Trophoblast cell (in vitro differentiated cells and primary cell): ENCODE results near the gene ZNF506.

Experiments used
- DNase-seq, 2 donors: peaks; one replicate each; pipeline ENCODE4 v3.0.0-alpha.2; 2016
- H2AFZ ChIP-seq: 2 replicates; pipeline ENCODE4 v1.6.1; 2013; ENCODE audit warnings: low read length, moderate library complexity, mild to moderate bottlenecking; ENCODE audit not compliant: insufficient read depth, poor library complexity
- H2AK5ac ChIP-seq: 2 replicates; pipeline ENCODE4 v1.6.1; 2013; ENCODE audit warnings: mild to moderate bottlenecking, low read length
- H2BK120ac ChIP-seq: 2 replicates; pipeline ENCODE4 v1.6.1; 2013; ENCODE audit warnings: low read length, mild to moderate bottlenecking, moderate library complexity; ENCODE audit not compliant: insufficient read depth, poor library complexity
- H2BK12ac ChIP-seq: 2 replicates; pipeline ENCODE4 v1.6.1; 2013; ENCODE audit warnings: mild to moderate bottlenecking, low read length, moderate library complexity
- H2BK5ac ChIP-seq: 2 replicates; pipeline ENCODE4 v1.6.1; 2013; ENCODE audit warnings: low read length, low read depth, moderate library complexity, mild to moderate bottlenecking; ENCODE audit not compliant: poor library complexity
- H3K14ac ChIP-seq: 2 replicates; pipeline ENCODE4 v1.6.1; 2013; ENCODE audit warnings: mild to moderate bottlenecking, low read length
- H3K18ac ChIP-seq: 2 replicates; pipeline ENCODE4 v1.6.1; 2013; ENCODE audit warnings: mild to moderate bottlenecking, low read length
- H3K23ac ChIP-seq: 2 replicates; pipeline ENCODE4 v1.6.1; 2013; ENCODE audit warnings: low read length
- H3K27ac ChIP-seq: 2 replicates; pipeline ENCODE4 v1.5.1; 2013; ENCODE audit warnings: low read depth, mild to moderate bottlenecking, inconsistent platforms, low read length, moderate library complexity
- H3K27me3 ChIP-seq: 2 replicates; pipeline ENCODE4 v1.6.1; 2013; ENCODE audit warnings: inconsistent platforms, mild to moderate bottlenecking, low read length, moderate library complexity; ENCODE audit not compliant: insufficient read depth
- H3K36me3 ChIP-seq, 2 experiments: 1 replicate in 1 of 2; 2 replicates in 1 of 2; pipeline ENCODE4 v1.6.1; 2013; ENCODE audit warnings: low read length in 2 of 2, mild to moderate bottlenecking in 2 of 2, moderate library complexity in 1 of 2; ENCODE audit not compliant: insufficient read depth in 2 of 2, control insufficient read depth in 1 of 2
- H3K4ac ChIP-seq: 2 replicates; pipeline ENCODE4 v1.6.1; 2013; ENCODE audit warnings: low read depth, mild to moderate bottlenecking, low read length, moderate library complexity
- H3K4me1 ChIP-seq, 2 experiments: 1 replicate in 1 of 2; 2 replicates in 1 of 2; pipeline ENCODE4 v1.6.1; 2013; ENCODE audit warnings: low read length in 2 of 2, mild to moderate bottlenecking in 2 of 2, moderate library complexity in 1 of 2; ENCODE audit not compliant: insufficient read depth in 2 of 2, control insufficient read depth in 1 of 2
- H3K4me2 ChIP-seq: 2 replicates; pipeline ENCODE4 v1.6.1; 2013; ENCODE audit warnings: inconsistent platforms, mild to moderate bottlenecking, low read length, moderate library complexity
- H3K4me3 ChIP-seq: 2 replicates; pipeline ENCODE4 v1.5.1; 2013; ENCODE audit warnings: mild to moderate bottlenecking, low read depth, low read length, inconsistent platforms
- H3K79me1 ChIP-seq: one replicate; pipeline ENCODE4 v1.6.1; 2013; ENCODE audit warnings: low read length
- H3K79me2 ChIP-seq: 2 replicates; pipeline ENCODE4 v1.6.1; 2013; ENCODE audit warnings: low read length, mild to moderate bottlenecking; ENCODE audit not compliant: control insufficient read depth, insufficient read depth, poor library complexity
- H3K9ac ChIP-seq: 2 replicates; pipeline ENCODE4 v1.6.1; 2013; ENCODE audit warnings: mild to moderate bottlenecking, low read length
- H3K9me3 ChIP-seq: 2 replicates; pipeline ENCODE4 v1.6.1; 2013; ENCODE audit warnings: low read depth, mild to moderate bottlenecking, control low read depth, inconsistent platforms, low read length; ENCODE audit not compliant: insufficient read depth
- H4K12ac ChIP-seq: 2 replicates; pipeline ENCODE4 v1.6.1; 2013; ENCODE audit warnings: low read depth, mild to moderate bottlenecking, low read length, moderate library complexity
- H4K8ac ChIP-seq: 2 replicates; pipeline ENCODE4 v1.6.1; 2013; ENCODE audit warnings: low read depth, mild to moderate bottlenecking, low read length, moderate library complexity
- H4K91ac ChIP-seq: one replicate; pipeline ENCODE4 v1.6.1; 2013; ENCODE audit warnings: low read depth, mild to moderate bottlenecking, low read length, moderate library complexity
- WGBS: extraction: QIAGEN DNeasy Blood & Tissue Kit; methylation state at CpG from one replicate; pipeline ENCODE4 v1.1.7; 2013; ENCODE audit warnings: missing lambda C conversion rate; ENCODE audit not compliant: insufficient read length, insufficient coverage; ENCODE audit errors: extremely low coverage; 5-methylcytosine and 5-hydroxymethylcytosine counted together

ZNF506 gene

DNA sequence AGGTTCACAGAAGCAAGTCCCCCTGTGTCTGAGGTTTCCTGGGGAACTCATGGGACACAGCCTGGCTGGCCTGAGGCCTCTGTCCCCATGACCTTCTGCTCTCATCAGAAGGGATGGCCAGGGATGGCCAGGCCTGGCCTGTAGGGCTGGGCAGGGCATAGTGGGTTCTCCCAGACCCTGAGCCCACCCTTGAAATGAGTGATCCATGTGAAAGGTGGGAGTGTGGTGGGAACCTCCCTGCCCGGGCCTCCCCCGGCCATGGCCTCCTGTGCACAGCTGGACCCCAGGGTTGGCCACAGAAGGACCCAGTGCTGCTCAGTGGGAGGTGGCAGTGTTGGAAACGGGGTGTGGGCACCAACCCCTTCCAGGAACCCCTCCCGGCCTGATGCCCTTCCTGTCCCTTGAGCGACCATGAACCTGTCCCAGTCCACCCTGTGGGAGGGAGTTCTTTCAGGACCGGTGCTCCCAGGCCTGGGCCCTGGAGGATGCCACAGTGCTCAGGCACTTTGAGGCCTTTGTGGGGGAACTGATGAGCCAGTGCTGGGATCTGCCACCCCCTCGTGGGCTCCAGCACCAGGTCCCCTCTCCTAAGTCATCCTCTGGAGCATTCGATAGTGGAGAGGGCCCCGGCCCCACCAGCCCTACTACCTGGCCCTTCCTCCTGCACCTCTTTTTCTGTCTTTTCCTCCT, 73.2 kb downstream of the ZNF506 start:
- H3K9me3 ChIP-seq, result peaks cover 69% of the 10 kb centered on the region
- no peak overlapping the region for H2BK12ac ChIP-seq
- no peaks in the 10 kb centered on the region for H3K4me1 ChIP-seq
- no peak overlapping the region for H4K12ac ChIP-seq
- H2AFZ ChIP-seq, result no peak overlapping the region
- H3K79me1 ChIP-seq, result no peaks in the 10 kb centered on the region
- H3K79me2 ChIP-seq, result no peaks in the 10 kb centered on the region
- no peak overlapping the region for H3K14ac ChIP-seq
- no peak overlapping the region for H3K4me2 ChIP-seq
- no peak overlapping the region for H2BK120ac ChIP-seq
- no peak overlapping the region for H2AK5ac ChIP-seq
- H4K8ac ChIP-seq, result no peak overlapping the region
- H2BK5ac ChIP-seq, result no peak overlapping the region
- H3K36me3 ChIP-seq, result no peaks in the 10 kb centered on the region
- DNase-seq, result no peak
- no peak overlapping the region for H3K27ac ChIP-seq
- H3K23ac ChIP-seq, result no peak overlapping the region
- no peak overlapping the region for H4K91ac ChIP-seq
- H3K18ac ChIP-seq, result no peak overlapping the region
- H3K27me3 ChIP-seq, result no peaks in the 10 kb centered on the region
- WGBS, result no CpG with 5 or more reads among the region's 9 CpGs
- H3K4ac ChIP-seq, result no peak overlapping the region
- H3K9ac ChIP-seq, result no peak overlapping the region
- H3K4me3 ChIP-seq, result no peak overlapping the region

DNA sequence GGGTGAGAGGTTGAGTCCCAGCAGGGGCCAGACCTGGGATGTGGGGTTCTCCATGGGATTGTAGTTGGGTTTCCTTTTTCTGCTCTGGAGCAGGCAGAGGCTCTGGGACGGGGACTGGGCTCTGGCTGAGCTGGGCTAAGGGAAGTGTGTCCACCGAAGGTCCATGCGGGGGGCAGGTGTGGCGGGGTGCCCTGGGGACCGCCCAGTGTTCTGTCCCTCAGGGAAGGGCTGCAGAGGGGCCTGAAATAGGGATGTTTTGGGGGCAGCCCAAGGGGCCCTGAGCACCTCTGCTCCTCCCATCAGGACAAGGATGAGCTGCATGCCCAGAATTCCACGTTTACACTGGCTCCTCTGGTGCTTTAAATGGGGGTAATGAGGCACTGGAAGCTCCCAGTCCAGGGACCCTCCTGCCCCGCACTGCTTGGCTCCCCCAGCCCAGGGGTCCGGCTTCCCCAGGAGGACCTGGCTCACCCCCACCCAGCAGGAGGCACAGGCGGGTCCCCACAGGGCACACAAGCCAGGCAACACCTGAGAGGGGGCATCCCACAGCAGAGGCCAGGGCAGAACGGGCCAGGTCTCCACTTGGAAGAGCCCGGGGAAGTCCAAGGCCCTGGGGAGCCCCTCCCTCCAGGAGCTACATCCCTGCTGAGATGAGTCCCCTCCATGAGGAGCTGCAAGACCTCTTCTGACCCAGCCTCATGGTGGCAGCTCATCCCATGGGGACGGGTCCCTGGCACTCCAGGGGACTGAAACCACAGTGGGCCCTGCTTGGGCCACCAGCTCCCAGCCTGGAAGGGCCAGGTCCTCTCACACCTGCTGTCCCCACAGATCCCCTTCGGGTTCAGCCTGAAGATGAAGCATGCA, 74.0 kb downstream of the ZNF506 start:
- no peak overlapping the region for H2BK12ac ChIP-seq
- no peaks in the 10 kb centered on the region for H3K4me1 ChIP-seq
- DNase-seq, result no peak
- H3K27me3 ChIP-seq, result no peaks in the 10 kb centered on the region
- no peak overlapping the region for H3K14ac ChIP-seq
- no peak overlapping the region for H2AFZ ChIP-seq
- H3K9me3 ChIP-seq, result peaks cover 65% of the 10 kb centered on the region
- WGBS, result no CpG with 5 or more reads among the region's 13 CpGs
- no peaks in the 10 kb centered on the region for H3K79me2 ChIP-seq
- no peak overlapping the region for H3K18ac ChIP-seq
- no peaks in the 10 kb centered on the region for H3K79me1 ChIP-seq
- no peak overlapping the region for H4K91ac ChIP-seq
- H3K9ac ChIP-seq, result no peak overlapping the region
- no peak overlapping the region for H4K12ac ChIP-seq
- no peaks in the 10 kb centered on the region for H3K36me3 ChIP-seq
- no peak overlapping the region for H3K23ac ChIP-seq
- no peak overlapping the region for H3K4me3 ChIP-seq
- no peak overlapping the region for H4K8ac ChIP-seq
- no peak overlapping the region for H2AK5ac ChIP-seq
- H3K4ac ChIP-seq, result no peak overlapping the region
- H2BK5ac ChIP-seq, result no peak overlapping the region
- no peak overlapping the region for H2BK120ac ChIP-seq
- no peak overlapping the region for H3K4me2 ChIP-seq
- H3K27ac ChIP-seq, result no peak overlapping the region

DNA sequence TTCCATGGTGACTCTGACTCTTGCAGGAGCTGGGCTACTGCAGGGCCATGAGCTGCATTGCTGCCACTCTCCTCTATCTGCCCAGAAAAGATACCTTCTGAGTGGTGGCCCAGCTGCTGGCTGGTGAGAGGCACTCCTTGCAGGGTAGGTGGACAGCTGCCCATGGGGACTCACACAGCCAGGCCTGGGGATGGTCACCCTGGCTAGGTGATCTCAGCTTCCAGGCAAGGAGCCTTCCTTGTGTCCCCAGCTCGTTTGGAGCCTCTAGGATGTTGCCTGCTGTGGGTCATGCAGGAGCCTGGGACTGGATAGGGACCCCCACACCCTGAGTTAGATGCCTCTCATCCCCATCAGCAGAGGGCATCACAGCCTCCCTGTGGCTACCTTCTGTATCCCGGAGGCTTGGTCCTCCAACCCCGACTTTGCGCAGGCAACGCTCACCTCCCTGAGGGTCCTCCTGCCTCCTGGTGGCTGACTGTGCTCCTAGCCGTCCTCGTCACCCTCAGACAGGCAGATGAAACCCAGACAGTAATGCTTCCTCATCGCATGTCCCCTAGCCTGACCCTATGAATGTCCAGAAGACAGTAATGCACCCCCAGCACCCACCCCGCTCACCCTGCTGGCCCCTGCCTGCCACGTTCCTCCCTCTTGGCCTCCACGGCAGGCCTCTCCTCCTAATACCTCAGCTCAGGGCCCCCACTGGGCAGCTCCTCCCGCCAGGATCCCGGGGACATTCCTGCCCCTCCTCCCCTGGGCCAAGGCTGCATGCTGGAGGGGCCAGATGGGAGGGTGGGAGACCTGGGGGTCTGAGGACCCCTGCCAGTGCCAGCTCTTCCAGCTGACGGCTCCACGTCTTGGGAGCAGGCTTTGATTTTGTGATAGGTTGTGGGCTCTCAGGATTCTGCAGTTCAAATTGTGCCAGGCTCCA, 75.0 kb downstream of the ZNF506 start:
- no peak overlapping the region for H3K9ac ChIP-seq
- no peak overlapping the region for H3K4me3 ChIP-seq

DNA sequence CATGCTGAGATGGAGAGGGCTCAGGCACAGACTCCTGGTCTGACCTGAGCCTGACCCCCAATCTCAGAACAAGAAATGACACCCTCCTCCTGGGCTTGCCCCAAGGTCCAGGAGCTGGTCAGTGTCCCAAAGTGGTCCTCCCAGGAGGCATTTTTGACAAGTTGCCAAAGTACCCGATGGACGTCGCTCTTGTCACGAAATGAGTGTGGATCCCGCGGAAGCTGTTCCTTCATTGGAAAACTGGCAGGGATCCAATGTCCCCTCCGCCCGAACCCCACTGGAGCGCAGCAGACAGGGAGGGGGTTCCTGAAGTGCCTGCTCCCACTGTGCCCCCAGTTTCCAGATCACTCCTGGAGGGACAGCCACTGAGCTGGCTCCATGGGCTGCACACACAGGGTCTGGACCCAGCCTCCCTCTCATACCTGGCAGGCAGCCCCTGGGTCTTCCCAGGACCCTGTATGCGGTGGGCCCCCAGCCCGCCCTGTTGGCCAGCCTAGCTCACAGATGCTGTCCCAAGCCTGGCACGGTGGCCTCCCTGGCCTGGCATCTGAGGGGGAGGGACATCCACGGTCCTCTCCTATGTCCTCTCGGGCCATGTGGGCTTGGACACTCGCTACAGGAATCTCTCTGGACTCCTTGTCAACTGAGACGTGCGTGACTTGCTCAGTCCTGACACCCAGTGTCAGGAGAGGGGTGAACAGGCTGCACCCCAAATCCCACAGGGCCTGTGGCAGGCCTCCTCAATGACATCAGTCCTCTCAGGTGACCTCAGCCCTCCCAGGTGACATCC, 75.9 kb downstream of the ZNF506 start:
- H3K18ac ChIP-seq, result no peak overlapping the region

More for the DNA sequence above, 75.0 kb downstream of the ZNF506 start:
- DNase-seq, result peak in 1 of 2 donors; percentile 8
- Histone ChIP-seq H4K8ac (no peak overlapping the region), H2BK120ac (no peak overlapping the region), H2BK5ac (no peak overlapping the region), H3K23ac (no peak overlapping the region), H3K27me3 (no peaks in the 10 kb centered on the region), H3K14ac (no peak overlapping the region), H3K4me1 (no peaks in the 10 kb centered on the region), H3K4ac (no peak overlapping the region), H4K12ac (no peak overlapping the region), H3K9me3 (peaks cover 64% of the 10 kb centered on the region), H3K27ac (no peak overlapping the region), H2AK5ac (no peak overlapping the region), H4K91ac (no peak overlapping the region), H2AFZ (no peak overlapping the region), H3K79me2 (no peaks in the 10 kb centered on the region), H3K36me3 (no peaks in the 10 kb centered on the region), H3K79me1 (no peaks in the 10 kb centered on the region), H2BK12ac (no peak overlapping the region), H3K4me2 (no peak overlapping the region), H3K18ac (no peak overlapping the region)
- no CpG with 5 or more reads among the region's 15 CpGs for WGBS

More for the DNA sequence above, 75.9 kb downstream of the ZNF506 start:
- Histone ChIP-seq H2AK5ac (no peak overlapping the region), H3K14ac (no peak overlapping the region), H3K9ac (no peak overlapping the region), H3K79me1 (no peaks in the 10 kb centered on the region), H3K27ac (no peak overlapping the region), H2BK5ac (no peak overlapping the region), H3K9me3 (peaks cover 55% of the 10 kb centered on the region), H3K4ac (no peak overlapping the region), H3K4me1 (no peaks in the 10 kb centered on the region), H2BK120ac (no peak overlapping the region), H3K79me2 (no peaks in the 10 kb centered on the region), H4K12ac (no peak overlapping the region), H4K8ac (no peak overlapping the region), H3K23ac (no peak overlapping the region), H2AFZ (no peak overlapping the region), H3K4me3 (no peak overlapping the region), H3K4me2 (no peak overlapping the region), H3K27me3 (no peaks in the 10 kb centered on the region), H4K91ac (no peak overlapping the region), H2BK12ac (no peak overlapping the region), H3K36me3 (no peaks in the 10 kb centered on the region)
- no peak for DNase-seq
- no CpG with 5 or more reads among the region's 17 CpGs for WGBS
